Raji (cell line): ENCODE results near the gene IL6ST.

Experiments
- POLR2A ChIP-seq: IDR thresholded peaks from 2 replicates; pipeline ENCODE4 v1.6.1; 2011; ENCODE audit warnings: low read depth, low read length, control low read depth; ENCODE audit not compliant: insufficient read depth

IL6ST gene

GRCh38 chr5:55913466-55914413 is 81.0 kb downstream of the IL6ST start:
- no peak for TF ChIP-seq POLR2A

- TF ChIP-seq POLR2A, result no peak
These were observed 82.7 kb downstream of the IL6ST start for GRCh38 chr5:55911784-55912653.

DNA sequence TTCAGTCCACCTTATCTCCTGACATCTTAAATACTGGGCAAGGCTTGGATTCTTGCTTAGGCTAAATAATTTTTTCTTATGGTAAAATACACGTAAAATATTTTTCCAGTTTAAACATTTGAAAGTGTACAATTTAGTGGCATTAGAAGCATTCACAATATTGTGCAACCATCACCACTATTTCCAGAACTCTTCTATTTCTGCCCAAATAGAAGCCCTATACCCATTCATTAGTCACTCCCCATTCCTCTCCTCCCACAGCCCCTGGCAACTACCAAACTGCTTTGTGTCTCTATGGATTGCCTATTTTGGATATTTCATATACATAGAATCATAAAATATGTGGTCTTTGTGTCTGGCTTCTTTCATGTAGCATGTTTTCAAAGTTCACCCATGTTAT is 86.0 kb downstream of the IL6ST start:
- no peak for TF ChIP-seq POLR2A

DNA sequence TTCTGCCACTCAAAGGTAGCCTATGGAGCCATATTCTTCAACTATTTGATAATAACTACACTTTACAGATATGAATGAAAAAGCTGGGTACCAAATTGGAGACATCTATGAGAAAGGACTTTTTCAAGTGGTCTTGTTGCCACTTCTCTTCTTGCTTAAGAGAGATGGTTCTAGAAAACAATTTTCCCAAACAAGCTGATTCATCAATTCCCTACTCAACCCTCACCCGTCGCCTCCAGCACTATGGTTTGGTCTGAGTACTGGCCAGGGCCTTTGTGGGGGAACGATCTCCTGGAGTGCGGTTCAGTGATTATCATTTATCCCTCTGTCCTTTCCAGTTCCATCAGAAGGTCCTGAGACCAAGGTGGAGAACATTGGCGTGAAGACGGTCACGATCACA is 86.8 kb downstream of the IL6ST start:
- no peak for TF ChIP-seq POLR2A

- no peak for TF ChIP-seq POLR2A
These were observed 89.5 kb downstream of the IL6ST start for GRCh38 chr5:55905251-55905650.

DNA sequence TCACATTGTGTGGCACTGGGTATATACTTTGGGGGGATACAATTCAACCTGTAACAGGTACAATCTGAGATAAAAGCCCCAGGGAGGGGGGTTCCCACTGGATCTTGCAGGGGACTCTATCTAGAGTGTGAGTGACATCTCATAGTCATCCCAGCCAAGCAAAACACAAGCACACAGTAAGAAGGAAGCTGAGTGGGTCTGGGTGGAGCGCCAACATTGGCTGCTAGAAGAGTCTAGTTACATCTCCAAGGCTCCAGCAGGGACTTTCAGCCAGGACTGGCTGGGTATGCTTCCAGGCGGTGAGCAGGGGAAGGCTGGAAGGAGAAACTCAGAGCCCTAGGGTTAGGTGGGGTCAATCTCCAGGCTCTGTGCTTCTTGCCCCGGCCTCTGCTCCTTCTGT is 90.6 kb downstream of the IL6ST start:
- TF ChIP-seq POLR2A, result no peak

DNA sequence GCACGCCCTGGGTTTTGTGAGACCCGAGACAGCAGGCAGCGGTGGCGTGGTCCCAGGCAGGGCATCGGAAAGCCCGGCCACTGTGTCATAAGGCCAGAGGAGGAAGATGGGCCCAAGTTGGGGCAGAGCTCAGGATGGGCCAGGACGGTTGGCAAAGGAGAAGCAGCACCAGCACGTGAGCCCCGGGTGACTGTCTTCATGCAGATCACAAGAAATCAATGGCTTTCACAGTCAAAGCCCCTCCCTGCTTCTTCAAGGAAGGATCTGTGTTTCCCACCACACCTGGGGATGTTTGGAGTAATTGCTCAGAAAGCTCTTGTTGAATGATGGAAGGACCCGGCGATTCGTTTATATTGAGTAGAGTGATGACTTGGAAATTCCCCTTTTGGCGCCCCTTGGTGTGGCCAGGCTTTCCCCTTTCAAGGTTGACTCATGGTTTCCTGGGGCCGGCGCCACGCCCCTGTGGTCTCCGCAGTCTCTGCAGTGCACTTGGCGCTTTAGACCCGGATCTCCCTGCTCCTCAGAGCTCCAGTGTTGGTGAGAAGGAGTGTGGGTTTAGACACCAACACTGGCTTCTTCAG is 91.6 kb downstream of the IL6ST start:
- no peak for TF ChIP-seq POLR2A

GRCh38 chr5:55902696-55903095 is 92.1 kb downstream of the IL6ST start:
- no peak for TF ChIP-seq POLR2A

- no peak for TF ChIP-seq POLR2A
These were observed 94.0 kb downstream of the IL6ST start for GRCh38 chr5:55900776-55901175.

- TF ChIP-seq POLR2A, result no peak
These were observed 94.7 kb downstream of the IL6ST start for GRCh38 chr5:55900068-55900467.

DNA sequence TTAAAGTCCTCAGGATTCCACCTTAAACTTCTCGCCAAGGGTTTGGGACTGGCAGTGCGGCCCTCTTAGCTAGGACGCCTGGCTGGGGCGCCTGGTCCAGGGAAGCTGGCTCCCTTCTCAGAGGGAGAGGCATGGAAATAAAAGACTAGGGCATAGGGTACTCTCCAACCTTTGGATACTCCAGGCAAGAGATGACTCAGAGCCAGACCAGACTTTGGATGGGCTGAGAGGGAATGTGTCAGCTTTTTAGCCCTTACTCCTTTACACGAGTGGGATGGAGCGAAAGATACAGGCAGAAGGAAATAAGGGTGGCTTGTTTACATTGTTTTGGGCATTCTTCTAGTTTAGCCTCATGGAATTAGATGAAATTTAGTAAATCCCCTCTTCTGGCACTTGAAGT is 95.4 kb downstream of the IL6ST start:
- TF ChIP-seq POLR2A, result no peak

DNA sequence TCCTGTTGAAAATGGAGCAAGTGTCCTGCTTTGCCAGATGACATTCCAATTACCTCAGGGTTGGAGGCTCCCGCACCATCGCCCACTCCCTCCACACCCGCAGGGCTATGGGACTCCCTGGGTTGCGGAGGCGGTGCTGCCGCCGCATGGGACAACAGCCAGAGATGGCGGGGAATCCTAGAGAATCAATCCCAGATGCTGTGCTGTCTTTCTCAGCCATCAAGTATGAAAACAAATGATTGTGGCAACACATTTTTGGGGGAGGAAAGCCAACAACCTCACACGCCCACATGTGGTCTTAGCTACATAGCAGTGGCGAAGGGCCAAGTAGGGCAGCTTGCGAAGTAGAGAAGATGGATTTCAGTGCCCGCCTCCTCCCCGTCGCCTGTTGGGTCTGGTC is 96.9 kb downstream of the IL6ST start:
- TF ChIP-seq POLR2A, result no peak

DNA sequence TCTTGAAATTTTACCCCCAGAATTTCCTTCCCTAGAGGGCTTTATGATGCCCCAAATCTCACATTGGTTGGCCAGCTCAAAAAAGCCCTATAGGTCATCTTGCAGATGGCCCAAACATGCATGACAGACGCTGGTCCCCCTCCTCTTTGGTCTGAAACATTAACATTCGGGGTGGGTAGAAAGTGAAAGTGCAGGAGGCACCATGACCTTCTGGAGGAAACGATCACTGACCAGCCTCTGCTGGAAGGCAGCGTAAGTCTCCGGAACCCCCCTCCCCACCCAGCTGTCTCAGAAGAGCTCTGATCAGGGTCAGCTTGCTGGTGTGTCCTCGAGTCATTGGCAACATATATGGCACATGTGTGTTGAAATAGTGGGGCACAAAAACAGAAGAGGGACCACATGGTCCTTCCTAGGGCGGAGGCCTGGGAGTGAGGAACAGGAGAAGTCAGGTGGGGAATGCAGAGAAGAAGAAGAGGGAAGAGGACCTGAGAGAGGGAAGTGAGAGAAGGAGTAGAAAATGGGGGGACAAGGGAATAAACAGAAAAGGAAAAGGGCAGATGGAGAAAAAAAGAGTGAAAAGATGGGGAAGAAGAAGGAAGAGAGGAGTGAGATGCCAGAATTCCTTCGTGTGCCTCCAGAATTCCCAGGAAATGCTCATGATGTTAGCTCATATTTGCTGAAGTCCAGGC is 97.4 kb downstream of the IL6ST start:
- TF ChIP-seq POLR2A, result no peak

DNA sequence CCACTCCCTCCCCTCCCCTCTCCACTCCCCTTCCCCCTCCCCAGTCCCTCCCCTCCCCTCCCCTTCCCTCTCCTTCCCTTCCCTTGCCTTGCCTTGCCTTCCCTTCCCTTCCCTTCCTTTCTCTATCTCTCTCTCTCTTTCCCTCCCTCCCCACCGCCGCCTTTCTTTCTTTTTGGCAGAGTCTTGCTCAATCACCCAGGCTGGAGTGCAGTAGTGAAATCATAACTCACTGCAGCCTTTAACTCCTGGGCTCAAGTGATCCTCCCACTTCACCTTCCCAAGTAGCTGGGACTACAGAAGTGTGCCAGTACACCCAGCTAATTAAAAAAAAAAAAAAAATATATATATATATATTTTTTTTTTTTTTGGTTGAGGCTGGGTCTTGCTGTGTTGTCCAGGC is 98.1 kb downstream of the IL6ST start:
- no peak for TF ChIP-seq POLR2A

DNA sequence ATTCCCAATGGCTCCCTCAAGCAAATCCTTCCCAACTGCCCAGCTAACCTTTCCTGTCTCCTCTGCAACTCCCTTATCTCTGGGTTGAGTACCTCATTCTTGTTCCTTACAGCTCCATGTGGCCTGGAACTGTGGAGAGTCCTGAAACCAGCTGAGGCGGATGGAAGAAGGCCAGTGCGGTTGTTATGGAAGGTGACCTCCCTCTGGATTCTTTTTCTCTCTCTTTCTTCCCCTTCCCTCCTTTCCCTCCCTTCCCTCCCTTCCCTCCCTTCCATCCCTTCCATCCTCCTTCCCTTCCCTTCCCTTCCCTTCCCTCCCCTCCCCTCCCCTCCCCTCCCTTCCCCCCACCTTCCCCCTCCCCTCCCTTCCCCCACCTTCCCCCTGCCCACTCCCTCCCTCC is 98.5 kb downstream of the IL6ST start:
- TF ChIP-seq POLR2A, result no peak

- TF ChIP-seq POLR2A, result no peak
These were observed 99.4 kb downstream of the IL6ST start for GRCh38 chr5:55895346-55895745.

DNA sequence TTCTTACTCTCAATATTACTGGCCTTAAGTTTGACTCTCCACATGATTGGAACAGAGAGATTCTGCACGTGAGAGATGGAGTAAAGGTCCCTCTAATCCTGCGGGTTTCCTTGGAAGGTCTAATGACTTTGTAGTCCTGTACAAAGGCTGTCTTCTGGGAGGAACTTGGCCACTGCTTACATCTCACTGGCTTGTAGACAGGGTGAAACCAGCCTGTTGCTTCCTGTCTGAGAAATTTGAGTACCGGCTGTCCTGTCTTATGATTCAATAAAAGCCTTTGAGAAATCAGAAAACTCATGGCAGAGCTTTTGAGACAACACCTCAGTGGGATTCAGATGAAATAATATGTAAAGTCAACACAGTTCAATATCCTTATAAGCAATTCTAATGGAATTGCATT is 100.6 kb downstream of the IL6ST start:
- TF ChIP-seq POLR2A, result no peak
